ENCODE measurements around the gene WNK4. TPM values are rescaled to one million over a fixed set of nuclear protein-coding genes. Genes with fewer than 3 reads are reported as not detected.

WNK4 gene
- total RNA-seq, 1 experiment from 2014 or later, result 2.6 TPM

DNA sequence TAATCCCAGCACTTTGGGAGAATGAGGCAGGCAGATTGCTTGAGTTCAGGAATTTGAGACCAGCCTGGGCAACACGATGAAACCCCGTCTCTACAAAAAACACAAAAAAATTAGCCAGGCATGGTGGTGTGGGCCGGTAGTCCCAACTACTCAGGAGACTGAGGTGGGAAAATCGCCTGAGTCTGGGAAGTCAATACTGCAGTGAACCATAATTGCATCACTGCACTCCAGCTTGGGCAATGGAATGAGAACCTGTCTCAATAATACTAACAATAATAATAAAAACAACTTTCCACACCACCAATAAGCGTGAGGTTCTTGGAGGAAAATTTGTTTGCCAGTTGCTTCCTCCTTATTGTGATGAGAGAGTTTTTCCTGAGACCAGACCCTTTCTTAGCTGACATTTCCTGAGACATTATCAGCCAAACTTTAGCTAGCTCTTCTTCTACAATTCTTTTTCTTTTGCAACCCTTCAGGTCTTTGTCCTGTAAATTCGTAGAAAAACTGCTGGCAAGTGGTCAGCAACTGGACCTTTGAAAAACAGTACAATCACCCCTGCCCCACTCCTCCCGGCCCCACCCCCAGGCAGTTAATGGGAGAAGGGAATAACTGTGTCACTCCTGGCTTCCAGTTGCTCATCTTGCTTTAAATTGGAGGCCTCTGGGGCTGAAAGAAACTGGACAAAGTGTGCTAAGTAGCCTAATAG lies 32.1 kb upstream of the WNK4 start:
- Histone ChIP-seq H3K23ac (ENCODE audit: insufficient read length, low read depth, low read length) (no peak overlapping the region), H2AK5ac (ENCODE audit: insufficient read length, low read length) (no peak overlapping the region), H4K8ac (replicated peaks; ENCODE audit: insufficient read length, low read depth, low read length) (no peak overlapping the region), H3K9me3 (ENCODE audit: control insufficient read depth, low read depth, low read length) (no peaks in the 10 kb centered on the region), H2BK120ac (ENCODE audit: low read depth, low read length, poor library complexity, severe bottlenecking) (no peak overlapping the region), H3K27ac (ENCODE audit: insufficient read length, low read depth, low read length) (no peak overlapping the region), H3K79me2 (ENCODE audit: insufficient read depth, low read length) (no peaks in the 10 kb centered on the region), H3K4ac (ENCODE audit: low read depth, low read length) (no peak overlapping the region), H2BK5ac (ENCODE audit: insufficient read length, low read length) (no peak overlapping the region), H3T11ph (ENCODE audit: low read length) (no peak overlapping the region), H2BK20ac (ENCODE audit: low read depth, low read length, poor library complexity, severe bottlenecking) (no peak overlapping the region), H3K14ac (ENCODE audit: insufficient read depth, low read length) (no peak overlapping the region), H3K79me1 (ENCODE audit: insufficient read depth, low read depth, low read length, poor library complexity, severe bottlenecking) (no peaks in the 10 kb centered on the region), H4K20me1 (ENCODE audit: control insufficient read depth, insufficient read depth, insufficient read length) (no peaks in the 10 kb centered on the region), H3K4me2 (ENCODE audit: insufficient read depth, insufficient read length, low read length) (no peak overlapping the region), H4K91ac (ENCODE audit: insufficient read length, low read depth, low read length) (no peak overlapping the region), H3K27me3 (ENCODE audit: insufficient read depth, low read length) (peaks cover 2% of the 10 kb centered on the region; the same call in 1 of the 2 replicates), H4K5ac (ENCODE audit: insufficient read length, low read depth, low read length) (no peak overlapping the region), H3K4me1 (ENCODE audit: insufficient read depth, low read length) (peaks cover 2% of the 10 kb centered on the region; the same call in 1 of the 2 replicates), H2BK15ac (ENCODE audit: low read depth, low read length) (no peak overlapping the region), H2BK12ac (ENCODE audit: insufficient read length, low read depth, low read length) (no peak overlapping the region), H3K23me2 (ENCODE audit: insufficient read length, low read depth, low read length, poor library complexity, severe bottlenecking) (peaks cover 6% of the 10 kb centered on the region), H3K18ac (ENCODE audit: insufficient read length, low read depth, low read length) (no peak overlapping the region), H3K56ac (ENCODE audit: insufficient read length, low read depth, low read length) (no peak overlapping the region), H2AFZ (ENCODE audit: low read length) (no peak overlapping the region), H3K9ac (ENCODE audit: extremely low read depth, insufficient read length, low read length) (no peak overlapping the region)
- Mint-ChIP-seq H3K27me3 (ENCODE audit: low read depth) (peaks cover 33% of the 10 kb centered on the region), H3K9me3 (peaks cover 4 to 8% of the 10 kb centered on the region in 2 experiments; a peak in 4 of 5 replicates), H3K4me3 (no peak overlapping the region), H3K27ac (no peak overlapping the region), H3K4me1 (peaks cover 26% of the 10 kb centered on the region in 2 experiments), H3K36me3 (ENCODE audit: insufficient read depth in 1 of 3, low read depth in 3 of 3) (no peaks in the 10 kb centered on the region; a peak in 1 of 7 replicates)
- DNase-seq, result no peak
- no CpG with 5 or more reads among the region's 7 CpGs for WGBS (ENCODE audit: extremely low coverage, insufficient read length, low lambda C conversion rate)
- TF ChIP-seq, protein P1, sequence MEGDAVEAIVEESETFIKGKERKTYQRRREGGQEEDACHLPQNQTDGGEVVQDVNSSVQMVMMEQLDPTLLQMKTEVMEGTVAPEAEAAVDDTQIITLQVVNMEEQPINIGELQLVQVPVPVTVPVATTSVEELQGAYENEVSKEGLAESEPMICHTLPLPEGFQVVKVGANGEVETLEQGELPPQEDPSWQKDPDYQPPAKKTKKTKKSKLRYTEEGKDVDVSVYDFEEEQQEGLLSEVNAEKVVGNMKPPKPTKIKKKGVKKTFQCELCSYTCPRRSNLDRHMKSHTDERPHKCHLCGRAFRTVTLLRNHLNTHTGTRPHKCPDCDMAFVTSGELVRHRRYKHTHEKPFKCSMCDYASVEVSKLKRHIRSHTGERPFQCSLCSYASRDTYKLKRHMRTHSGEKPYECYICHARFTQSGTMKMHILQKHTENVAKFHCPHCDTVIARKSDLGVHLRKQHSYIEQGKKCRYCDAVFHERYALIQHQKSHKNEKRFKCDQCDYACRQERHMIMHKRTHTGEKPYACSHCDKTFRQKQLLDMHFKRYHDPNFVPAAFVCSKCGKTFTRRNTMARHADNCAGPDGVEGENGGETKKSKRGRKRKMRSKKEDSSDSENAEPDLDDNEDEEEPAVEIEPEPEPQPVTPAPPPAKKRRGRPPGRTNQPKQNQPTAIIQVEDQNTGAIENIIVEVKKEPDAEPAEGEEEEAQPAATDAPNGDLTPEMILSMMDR (conservative IDR thresholded peaks at IDR 0.05), result no peak

Measured in H9 (cell line).